Measurements from ENCODE around the gene MPP4. TPM values are rescaled to one million over a fixed set of nuclear protein-coding genes. Genes with fewer than 3 reads are reported as not detected.

Gene MPP4
- total and polyA plus RNA-seq, 4 donors = 0.08 to 0.22 (median 0.15) TPM; not detected in 1

GRCh38 chr2:201715459-201715858 lies 17.0 kb upstream of the MPP4 start:
- H3K27ac ChIP-seq (ENCODE audit: low read depth in 1 of 2, low read length in 1 of 2) = no peak overlapping the region
- H3K9ac ChIP-seq (ENCODE audit: insufficient read depth in 1 of 2, low read length in 2 of 2) = no peak overlapping the region
- DNase-seq (peak in 1 of 3 donors; percentile 14), ATAC-seq (ENCODE audit: insufficient read depth, low FRiP score) (no peak)
- no peaks in the 10 kb centered on the region for H3K4me1 ChIP-seq (ENCODE audit: control insufficient read depth in 5 of 5, insufficient read depth in 5 of 5, low read length in 5 of 5)
- peaks cover 0 to under 1% (median 0%) of the 10 kb centered on the region in 4 donors for H3K9me3 ChIP-seq (ENCODE audit: control insufficient read depth in 4 of 4, insufficient read depth in 3 of 4, low read length in 3 of 4)
- H3K36me3 ChIP-seq (ENCODE audit: control insufficient read depth in 4 of 4, insufficient read depth in 4 of 4, low read length in 4 of 4) = peaks cover 19 to 34% (median 26%) of the 10 kb centered on the region in 4 donors
- TF ChIP-seq, protein P1, sequence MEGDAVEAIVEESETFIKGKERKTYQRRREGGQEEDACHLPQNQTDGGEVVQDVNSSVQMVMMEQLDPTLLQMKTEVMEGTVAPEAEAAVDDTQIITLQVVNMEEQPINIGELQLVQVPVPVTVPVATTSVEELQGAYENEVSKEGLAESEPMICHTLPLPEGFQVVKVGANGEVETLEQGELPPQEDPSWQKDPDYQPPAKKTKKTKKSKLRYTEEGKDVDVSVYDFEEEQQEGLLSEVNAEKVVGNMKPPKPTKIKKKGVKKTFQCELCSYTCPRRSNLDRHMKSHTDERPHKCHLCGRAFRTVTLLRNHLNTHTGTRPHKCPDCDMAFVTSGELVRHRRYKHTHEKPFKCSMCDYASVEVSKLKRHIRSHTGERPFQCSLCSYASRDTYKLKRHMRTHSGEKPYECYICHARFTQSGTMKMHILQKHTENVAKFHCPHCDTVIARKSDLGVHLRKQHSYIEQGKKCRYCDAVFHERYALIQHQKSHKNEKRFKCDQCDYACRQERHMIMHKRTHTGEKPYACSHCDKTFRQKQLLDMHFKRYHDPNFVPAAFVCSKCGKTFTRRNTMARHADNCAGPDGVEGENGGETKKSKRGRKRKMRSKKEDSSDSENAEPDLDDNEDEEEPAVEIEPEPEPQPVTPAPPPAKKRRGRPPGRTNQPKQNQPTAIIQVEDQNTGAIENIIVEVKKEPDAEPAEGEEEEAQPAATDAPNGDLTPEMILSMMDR (IDR thresholded peaks at IDR 0.05; ENCODE audit: control extremely low read depth, extremely low read depth) = no peak
- H3K27me3 ChIP-seq (ENCODE audit: control insufficient read depth in 3 of 3, insufficient read depth in 3 of 3, low read length in 2 of 3) = no peaks in the 10 kb centered on the region
- 86 to 93% methylated on average over 6 of the region's 6 CpGs for WGBS, 2 donors
- no peak overlapping the region for H3K4me3 ChIP-seq

- Histone ChIP-seq H3K36me3 (ENCODE audit: control insufficient read depth in 4 of 4, insufficient read depth in 4 of 4, low read length in 4 of 4) (peaks cover 18 to 46% (median 23%) of the 10 kb centered on the region in 4 donors), H3K9ac (ENCODE audit: insufficient read depth in 1 of 2, low read length in 2 of 2) (no peak overlapping the region), H3K9me3 (ENCODE audit: control insufficient read depth in 4 of 4, insufficient read depth in 3 of 4, low read length in 3 of 4) (no peaks in the 10 kb centered on the region), H3K4me1 (ENCODE audit: control insufficient read depth in 5 of 5, insufficient read depth in 5 of 5, low read length in 5 of 5) (no peaks in the 10 kb centered on the region), H3K4me3 (no peak overlapping the region), H3K27ac (ENCODE audit: low read depth in 1 of 2, low read length in 1 of 2) (no peak overlapping the region), H3K27me3 (ENCODE audit: control insufficient read depth in 3 of 3, insufficient read depth in 3 of 3, low read length in 2 of 3) (no peaks in the 10 kb centered on the region)
- 94 to 98% methylated on average over 1 of the region's 1 CpG for WGBS, 2 donors
- ATAC-seq (ENCODE audit: insufficient read depth, low FRiP score) (no peak), DNase-seq (no peak)
- TF ChIP-seq, protein P1 (IDR thresholded peaks at IDR 0.05; ENCODE audit: control extremely low read depth, extremely low read depth) = no peak
These were observed 14.3 kb upstream of the MPP4 start for GRCh38 chr2:201712726-201713125.

DNA sequence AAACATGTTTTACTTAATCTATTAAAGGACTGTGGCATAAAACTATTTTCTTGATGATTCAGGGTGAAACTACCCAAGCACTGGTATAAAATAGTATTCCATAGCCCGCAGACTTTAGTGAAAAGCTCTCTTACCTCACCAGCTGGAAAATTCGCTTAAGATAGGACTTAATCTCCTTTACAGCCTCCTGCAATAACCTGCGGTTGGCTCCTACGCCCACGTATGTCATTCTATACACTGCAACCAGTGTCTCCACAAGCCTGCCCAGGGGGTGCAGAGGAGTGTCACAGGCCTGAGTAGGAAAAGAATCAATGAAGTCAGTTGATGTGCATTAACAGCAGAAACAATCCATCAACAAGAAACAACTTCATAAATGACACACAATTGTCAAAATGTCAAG lies 11.3 kb upstream of the MPP4 start:
- DNase-seq (no peak), ATAC-seq (ENCODE audit: insufficient read depth, low FRiP score) (no peak)
- H3K27ac ChIP-seq (ENCODE audit: low read depth in 1 of 2, low read length in 1 of 2) = no peak overlapping the region
- 96% methylated on average over 5 of the region's 5 CpGs for WGBS, 2 donors
- H3K9me3 ChIP-seq (ENCODE audit: control insufficient read depth in 4 of 4, insufficient read depth in 3 of 4, low read length in 3 of 4) = no peaks in the 10 kb centered on the region
- H3K4me1 ChIP-seq (ENCODE audit: control insufficient read depth in 5 of 5, insufficient read depth in 5 of 5, low read length in 5 of 5) = no peaks in the 10 kb centered on the region
- H3K27me3 ChIP-seq (ENCODE audit: control insufficient read depth in 3 of 3, insufficient read depth in 3 of 3, low read length in 2 of 3) = no peaks in the 10 kb centered on the region
- no peak overlapping the region for H3K4me3 ChIP-seq
- no peak overlapping the region for H3K9ac ChIP-seq (ENCODE audit: insufficient read depth in 1 of 2, low read length in 2 of 2)
- TF ChIP-seq, protein P1 (IDR thresholded peaks at IDR 0.05; ENCODE audit: control extremely low read depth, extremely low read depth) = no peak
- H3K36me3 ChIP-seq (ENCODE audit: control insufficient read depth in 4 of 4, insufficient read depth in 4 of 4, low read length in 4 of 4) = peaks cover 17 to 40% (median 18%) of the 10 kb centered on the region in 4 donors

GRCh38 chr2:201709049-201709448 lies 10.6 kb upstream of the MPP4 start:
- peaks cover 14 to 42% (median 17%) of the 10 kb centered on the region in 4 donors for H3K36me3 ChIP-seq (ENCODE audit: control insufficient read depth in 4 of 4, insufficient read depth in 4 of 4, low read length in 4 of 4)
- ATAC-seq (ENCODE audit: insufficient read depth, low FRiP score) = no peak
- no peak overlapping the region for H3K27ac ChIP-seq (ENCODE audit: low read depth in 1 of 2, low read length in 1 of 2)
- TF ChIP-seq, protein P1 (IDR thresholded peaks at IDR 0.05; ENCODE audit: control extremely low read depth, extremely low read depth) = no peak
- no peaks in the 10 kb centered on the region for H3K27me3 ChIP-seq (ENCODE audit: control insufficient read depth in 3 of 3, insufficient read depth in 3 of 3, low read length in 2 of 3)
- no peaks in the 10 kb centered on the region for H3K9me3 ChIP-seq (ENCODE audit: control insufficient read depth in 4 of 4, insufficient read depth in 3 of 4, low read length in 3 of 4)
- H3K4me3 ChIP-seq = no peak overlapping the region
- H3K9ac ChIP-seq (ENCODE audit: insufficient read depth in 1 of 2, low read length in 2 of 2) = no peak overlapping the region
- no peaks in the 10 kb centered on the region for H3K4me1 ChIP-seq (ENCODE audit: control insufficient read depth in 5 of 5, insufficient read depth in 5 of 5, low read length in 5 of 5)
- DNase-seq = no peak
- 78 to 87% methylated on average over 2 of the region's 2 CpGs for WGBS, 2 donors

All from lung (tissue), 12 donors.